Measurements from ENCODE around the gene CFAP69. TPM values are rescaled to one million over a fixed set of nuclear protein-coding genes. Genes with fewer than 3 reads are reported as not detected.
"Not testable (repeated sequence)": the region's sequence is repeated elsewhere in the genome, so short reads cannot be mapped to it uniquely, and the experiment has no call there.

Gene CFAP69
- total RNA-seq, 2 donors from 2014 or later, result 3.5 to 5.9 TPM

GRCh38 chr7:90225601-90226000 is 19.4 kb upstream of the CFAP69 start:
- ATAC-seq, result no peak
- no peak for DNase-seq
- intact Hi-C loops (cut with DNase I, micrococcal nuclease), result no loop called here

GRCh38 chr7:90227259-90227658 is 17.7 kb upstream of the CFAP69 start:
- no peak for DNase-seq
- intact Hi-C loops (cut with DNase I, micrococcal nuclease), result no loop called here
- no peak for ATAC-seq

- no peak for DNase-seq
- ATAC-seq, result peak; percentile 89
Observed at GRCh38 chr7:90229682-90230081, 15.3 kb upstream of the CFAP69 start.

GRCh38 chr7:90230834-90231233 is 14.1 kb upstream of the CFAP69 start:
- DNase-seq, result no peak
- intact Hi-C loops (cut with DNase I, micrococcal nuclease), result no loop called here
- no peak for ATAC-seq

More at GRCh38 chr7:90229682-90230081, 15.3 kb upstream of the CFAP69 start:
- intact Hi-C loops (cut with DNase I, micrococcal nuclease), result no loop called here

GRCh38 chr7:90231304-90231703 is 13.7 kb upstream of the CFAP69 start:
- no peak for DNase-seq
- peak; percentile 34 for ATAC-seq
- intact Hi-C loops (cut with DNase I, micrococcal nuclease), result no loop called here

GRCh38 chr7:90232430-90232829 is 12.5 kb upstream of the CFAP69 start:
- intact Hi-C loops (cut with DNase I, micrococcal nuclease), result no loop called here
- no peak for DNase-seq
- no peak for ATAC-seq

GRCh38 chr7:90233569-90233968 is 11.4 kb upstream of the CFAP69 start:
- DNase-seq (no peak), ATAC-seq (no peak)
- intact Hi-C loops (cut with DNase I, micrococcal nuclease), result no loop called here

GRCh38 chr7:90236721-90237289 is 8.2 kb upstream of the CFAP69 start:
- intact Hi-C loops (cut with DNase I, micrococcal nuclease), result no loop called here
- ATAC-seq (peak; percentile 92), DNase-seq (no peak)

GRCh38 chr7:90238022-90238421 is 7.0 kb upstream of the CFAP69 start:
- intact Hi-C loops (cut with DNase I, micrococcal nuclease), result no loop called here
- ATAC-seq (peak; percentile 20), DNase-seq (no peak)

GRCh38 chr7:90238583-90238982 is 6.4 kb upstream of the CFAP69 start:
- ATAC-seq (no peak), DNase-seq (no peak)
- intact Hi-C loops (cut with DNase I, micrococcal nuclease), result no loop called here

GRCh38 chr7:90239050-90239449 is 5.9 kb upstream of the CFAP69 start:
- ATAC-seq (no peak), DNase-seq (no peak)
- intact Hi-C loops (cut with DNase I, micrococcal nuclease), result no loop called here

- DNase-seq (no peak), ATAC-seq (no peak)
- intact Hi-C loops (cut with DNase I, micrococcal nuclease), result no loop called here
Observed at GRCh38 chr7:90239625-90240228, 5.2 kb upstream of the CFAP69 start.

- DNase-seq (no peak), ATAC-seq (peak; percentile 68)
- intact Hi-C loops (cut with DNase I, micrococcal nuclease), result no loop called here
Observed at GRCh38 chr7:90242369-90243168, 2.4 kb upstream of the CFAP69 start.

GRCh38 chr7:90243556-90243955 is 1.4 kb upstream of the CFAP69 start:
- intact Hi-C loops (cut with DNase I, micrococcal nuclease), result no loop called here
- DNase-seq (no peak), ATAC-seq (no peak)

- DNase-seq (no peak), ATAC-seq (no peak)
- intact Hi-C loops (cut with DNase I, micrococcal nuclease), result no loop called here
Observed at GRCh38 chr7:90244565-90244908, 437 bp upstream of the CFAP69 start.

- ATAC-seq (no peak), DNase-seq (no peak)
- intact Hi-C loops (cut with DNase I, micrococcal nuclease), result no loop called here
Observed at GRCh38 chr7:90246171-90246570, 1.2 kb downstream of the CFAP69 start.

GRCh38 chr7:90248706-90249105 is 3.7 kb downstream of the CFAP69 start:
- ATAC-seq (no peak), DNase-seq (no peak)
- intact Hi-C loops (cut with DNase I, micrococcal nuclease), result no loop called here

GRCh38 chr7:90250601-90251303 is 5.8 kb downstream of the CFAP69 start:
- intact Hi-C loops (cut with DNase I, micrococcal nuclease), result no loop called here
- DNase-seq (no peak), ATAC-seq (no peak)

GRCh38 chr7:90251304-90251635 is 6.3 kb downstream of the CFAP69 start:
- no peak for DNase-seq
- intact Hi-C loops (cut with DNase I, micrococcal nuclease), result no loop called here
- ATAC-seq, result no peak

- intact Hi-C loops (cut with DNase I, micrococcal nuclease); DNase-seq; ATAC-seq: not testable (repeated sequence)
Observed at GRCh38 chr7:90256011-90256410, 11.0 kb downstream of the CFAP69 start.
